Measurements from ENCODE around the gene GTF2I. TPM values are rescaled to one million over a fixed set of nuclear protein-coding genes. Genes with fewer than 3 reads are reported as not detected.
"Not testable (repeated sequence)": the region's sequence is repeated elsewhere in the genome, so short reads cannot be mapped to it uniquely, and the experiment has no call there.

The GTF2I gene
- total RNA-seq, 1 donor from 2014 or later = 169 TPM

DNA sequence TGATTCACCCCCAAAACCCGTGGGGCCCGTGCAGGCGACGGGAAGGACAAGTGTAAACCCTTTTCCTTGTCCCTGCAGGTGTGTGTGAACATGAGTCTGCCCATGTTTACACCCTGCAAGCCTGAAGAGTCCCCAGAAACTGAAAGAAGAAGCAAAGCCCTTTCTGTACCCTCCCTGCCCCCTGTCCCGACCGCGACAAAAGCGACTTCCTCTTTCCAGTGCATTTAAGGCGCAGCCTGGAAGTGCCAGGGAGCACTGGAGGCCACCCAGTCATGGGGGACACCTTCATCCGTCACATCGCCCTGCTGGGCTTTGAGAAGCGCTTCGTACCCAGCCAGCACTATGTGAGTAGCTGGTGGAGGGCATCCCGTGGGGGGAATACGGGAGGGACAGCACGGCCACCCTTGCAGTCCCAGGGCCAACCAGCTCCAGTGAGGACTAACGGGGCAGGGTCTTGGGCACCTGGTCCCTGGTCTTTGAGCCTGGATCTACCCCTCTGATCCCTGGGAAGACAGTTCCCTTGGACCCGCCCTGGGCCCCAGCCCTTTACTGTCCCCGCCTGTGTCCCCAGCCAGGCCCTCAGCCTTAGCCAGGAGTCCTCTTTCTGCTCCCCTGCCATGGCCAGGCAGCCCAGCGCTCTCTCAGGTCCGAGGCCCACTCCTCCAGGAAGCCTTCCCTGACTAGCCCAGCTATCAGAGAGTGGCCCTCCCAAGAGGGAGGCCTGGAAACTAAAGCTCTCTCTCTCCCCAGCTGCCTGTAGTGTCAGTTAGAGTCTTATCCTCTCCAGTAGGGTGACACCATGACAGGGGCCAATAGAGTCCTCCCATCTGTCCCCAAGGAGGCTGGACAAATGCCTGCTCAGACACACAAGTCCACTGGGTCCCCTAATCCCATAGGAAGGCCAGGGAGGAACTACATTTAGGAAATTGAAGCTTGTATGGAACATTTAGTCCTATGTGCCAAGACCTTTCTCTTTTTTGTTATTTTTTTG, 116.5 kb downstream of the GTF2I start, which contains the start of gene NCF1:
Gene NCF1 (plus strand): TSS at position 252 of the 991 bp plus-strand sequence. CDS start 21 bp downstream, at position 273.
- intact Hi-C loops (cut with micrococcal nuclease) = not testable (repeated sequence)

GRCh38 chr7:74775111-74775510, 117.6 kb downstream of the GTF2I start:
- intact Hi-C loops (cut with micrococcal nuclease) = not testable (repeated sequence)

DNA sequence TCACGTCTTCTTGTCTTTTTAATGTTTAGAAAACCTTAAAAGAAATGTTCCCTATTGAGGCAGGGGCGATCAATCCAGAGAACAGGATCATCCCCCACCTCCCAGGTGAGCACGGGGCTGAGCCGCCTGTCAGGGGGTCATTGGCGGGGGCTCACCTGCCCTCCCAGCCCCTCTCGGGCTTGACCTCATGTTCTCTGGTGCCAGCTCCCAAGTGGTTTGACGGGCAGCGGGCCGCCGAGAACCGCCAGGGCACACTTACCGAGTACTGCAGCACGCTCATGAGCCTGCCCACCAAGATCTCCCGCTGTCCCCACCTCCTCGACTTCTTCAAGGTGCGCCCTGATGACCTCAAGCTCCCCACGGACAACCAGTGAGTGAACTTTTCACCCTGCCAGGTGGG, 121.5 kb downstream of the GTF2I start:
- intact Hi-C loops (cut with micrococcal nuclease) = not testable (repeated sequence)

DNA sequence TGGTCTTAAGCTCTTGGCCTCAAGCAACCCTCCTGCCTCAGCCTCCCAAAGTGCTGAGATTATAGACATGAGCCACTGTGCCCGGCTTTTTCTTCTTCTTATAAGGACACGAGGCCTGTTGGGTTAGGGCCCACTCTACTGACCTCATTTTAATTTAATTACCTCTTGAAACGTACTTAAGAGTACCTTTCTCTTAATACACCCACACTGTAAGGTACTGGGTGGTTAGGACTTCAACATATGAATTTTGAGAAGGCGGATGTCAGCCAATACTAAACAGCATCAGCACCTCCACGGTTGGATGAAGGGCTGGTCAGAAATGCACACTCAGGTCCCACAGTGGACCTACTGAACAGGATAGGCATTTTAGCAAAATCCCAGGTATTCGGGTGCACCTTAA, 124.2 kb downstream of the GTF2I start:
- intact Hi-C loops (cut with micrococcal nuclease) = not testable (repeated sequence)

DNA sequence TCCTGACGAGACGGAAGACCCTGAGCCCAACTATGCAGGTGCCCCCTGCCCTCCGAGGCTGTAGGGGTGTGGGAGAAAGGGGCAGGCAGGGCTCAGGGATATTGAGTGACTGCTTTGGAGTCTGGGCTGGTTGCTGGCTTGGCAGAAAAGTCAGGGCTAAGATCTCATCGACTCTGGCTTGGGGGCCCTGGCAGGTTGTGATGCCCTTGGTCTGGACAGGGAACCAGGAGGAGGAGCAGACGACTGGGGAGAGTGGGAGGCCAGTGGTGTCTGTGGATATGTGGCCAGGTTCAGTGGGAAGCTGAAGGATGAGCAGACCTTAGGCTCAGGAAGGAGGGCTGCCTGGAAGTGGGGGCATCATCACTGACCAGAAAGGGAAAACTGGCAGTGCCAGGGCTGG, 126.1 kb downstream of the GTF2I start:
- intact Hi-C loops (cut with micrococcal nuclease) = not testable (repeated sequence)

DNA sequence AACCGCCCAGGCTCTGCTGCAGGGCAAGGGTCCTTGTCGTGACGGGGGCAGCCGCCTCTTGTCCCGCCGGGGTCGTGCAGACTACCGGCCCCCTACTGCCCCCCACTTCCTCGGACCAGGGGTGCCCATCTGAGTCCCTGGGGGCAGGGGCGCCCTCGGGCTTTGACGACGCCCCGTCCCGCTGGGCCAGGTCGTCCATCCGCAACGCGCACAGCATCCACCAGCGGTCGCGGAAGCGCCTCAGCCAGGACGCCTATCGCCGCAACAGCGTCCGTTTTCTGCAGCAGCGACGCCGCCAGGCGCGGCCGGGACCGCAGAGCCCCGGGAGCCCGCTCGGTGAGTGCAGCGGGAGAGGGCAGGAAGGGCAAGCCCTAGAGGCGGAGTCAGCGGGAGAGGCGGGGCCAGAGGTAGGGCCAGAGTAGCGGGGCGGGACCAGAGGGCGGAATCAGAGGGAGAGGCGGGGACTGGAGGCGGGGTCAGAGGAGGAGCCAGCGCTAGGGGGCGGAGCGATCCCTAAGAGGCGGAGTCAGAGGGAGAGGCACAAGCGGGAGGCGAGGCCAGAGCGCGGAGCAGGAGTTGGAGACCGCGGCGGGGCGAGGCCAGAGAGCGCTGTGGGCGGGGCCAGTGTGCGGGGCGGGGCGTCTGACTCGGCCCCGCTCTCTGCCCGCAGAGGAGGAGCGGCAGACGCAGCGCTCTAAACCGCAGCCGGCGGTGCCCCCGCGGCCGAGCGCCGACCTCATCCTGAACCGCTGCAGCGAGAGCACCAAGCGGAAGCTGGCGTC, 131.0 kb downstream of the GTF2I start:
- intact Hi-C loops (cut with micrococcal nuclease) = not testable (repeated sequence)

DNA sequence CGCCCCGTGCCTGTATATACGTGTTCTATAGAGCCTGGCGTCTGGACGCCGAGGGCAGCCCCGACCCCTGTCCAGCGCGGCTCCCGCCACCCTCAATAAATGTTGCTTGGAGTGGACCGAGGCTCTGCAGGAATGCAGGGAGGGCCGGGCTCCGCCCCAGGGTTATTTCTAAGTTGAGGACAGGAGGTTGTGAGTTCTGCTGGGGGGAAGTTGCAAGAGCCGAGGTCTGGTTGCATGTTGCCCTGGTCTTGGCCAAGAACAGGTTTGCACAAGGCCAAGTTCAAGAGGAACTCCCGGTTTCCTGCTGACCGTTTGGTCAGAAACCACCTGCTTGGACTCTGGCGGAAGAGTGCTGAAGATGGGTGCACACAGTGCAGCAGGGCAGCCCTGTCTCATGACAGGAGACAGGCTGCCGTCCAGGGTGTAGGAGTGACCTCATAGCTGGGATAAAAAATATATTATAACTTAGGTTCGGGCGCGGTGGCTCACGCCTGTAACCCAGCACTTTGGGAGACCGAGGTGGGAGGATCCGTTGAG, 131.8 kb downstream of the GTF2I start:
- intact Hi-C loops (cut with micrococcal nuclease) = not testable (repeated sequence)

GRCh38 chr7:74797848-74798622, 140.5 kb downstream of the GTF2I start:
- intact Hi-C loops (cut with micrococcal nuclease) = not testable (repeated sequence)

- intact Hi-C loops (cut with micrococcal nuclease) = not testable (repeated sequence)
These were observed 141.1 kb downstream of the GTF2I start for GRCh38 chr7:74798644-74799043.

Other genes starting within 250 kb of the GTF2I start
- gene GTF2IRD1, start 203.8 kb upstream of the GTF2I start, total RNA-seq = 0.39 and 0.73 TPM in 2 replicates
- gene NCF1, start 116.3 kb downstream of the GTF2I start, total RNA-seq = 1.4 and 2.2 TPM in 2 replicates
- 14.5 and 16.5 TPM in 2 replicates for gene GTF2IRD2, start 193.9 kb downstream of the GTF2I start, total RNA-seq